Transverse colon (tissue), 4 donors: ENCODE data around the gene HPS1. TPM values are rescaled to one million over a fixed set of nuclear protein-coding genes. Genes with fewer than 3 reads are reported as not detected.

Experiments used
- DNase-seq: peaks from one replicate; pipeline ENCODE4 v3.0.0-alpha.2; 2019
- H3K27ac ChIP-seq, 4 donors: fragments of 200-600 bp; sonication (generic); 2 replicates each; pipeline ENCODE4 v1.5.1; 2016 to 2018; ENCODE audit warnings: inconsistent platforms in 4 of 4
- H3K27me3 ChIP-seq: fragments of 200-600 bp; sonication (generic); 2 replicates; pipeline ENCODE4 v1.5.1; 2017; ENCODE audit warnings: inconsistent platforms
- H3K36me3 ChIP-seq, 4 donors: fragments of 200-600 bp; sonication (generic); 2 replicates each; pipeline ENCODE4 v1.5.1; 2017 to 2019; ENCODE audit warnings: inconsistent platforms in 4 of 4
- H3K4me1 ChIP-seq, 4 donors: fragments of 200-600 bp; sonication (generic); 2 replicates each; pipeline ENCODE4 v1.5.1; 2017 to 2020; ENCODE audit warnings: inconsistent platforms in 4 of 4
- H3K4me3 ChIP-seq, 4 donors: fragments of 200-600 bp; sonication (generic); 1 replicate in 1 of 4; 2 replicates in 3 of 4; pipeline versions ENCODE4 v1.5.1 to v1.6.1; 2017 to 2019; ENCODE audit warnings: inconsistent platforms in 4 of 4
- H3K9me3 ChIP-seq, 2 donors: fragments of 200-600 bp; sonication (generic); 2 replicates each; pipeline ENCODE4 v1.5.1; 2017 to 2019; ENCODE audit warnings: inconsistent platforms in 2 of 2
- CTCF ChIP-seq, 5 experiments: fragments of 200-600 bp in 3 of 5; fragments of 450-650 bp in 2 of 5; sonication (generic) in 3 of 5; IDR thresholded peaks; 1 replicate in 2 of 5; 2 replicates in 3 of 5; pipeline ENCODE4 v1.5.1; 2016 to 2017; ENCODE audit warnings: antibody characterized with exemption in 5 of 5, inconsistent platforms in 3 of 5, mild to moderate bottlenecking in 2 of 5, moderate library complexity in 1 of 5
- EP300 ChIP-seq: sonication (generic); formaldehyde crosslinking; IDR thresholded peaks from one replicate; pipeline ENCODE4 v1.6.1; 2017; ENCODE audit warnings: antibody characterized with exemption, low read depth
- POLR2A ChIP-seq: fragments of 450-650 bp; IDR thresholded peaks from one replicate; pipeline ENCODE4 v1.6.1; 2016; ENCODE audit warnings: antibody characterized with exemption, mild to moderate bottlenecking, moderate library complexity
- POLR2AphosphoS5 ChIP-seq, 3 donors: sonication (generic); formaldehyde crosslinking; IDR thresholded peaks; one replicate each; pipeline ENCODE4 v1.6.1; 2016; ENCODE audit warnings: antibody characterized with exemption in 3 of 3
- WGBS, 2 donors: methylation state at CpG; one replicate each; pipeline ENCODE4 v1.1.5; 2018; ENCODE audit warnings: low coverage in 1 of 2; 5-methylcytosine and 5-hydroxymethylcytosine counted together
- in situ Hi-C, 4 donors: fragments of 200-750 bp; cut with MboI; loops; one replicate each; pipeline versions ENCODE4 v1.15.0 to v1.15.1; 2017; ENCODE audit warnings: low sequenced_read_pairs in 3 of 4, low pct_ligation_motif_present in 1 of 4, low pct_unique_long_range_greater_than_20kb in 1 of 4
- intact Hi-C: fragments of 100-400 bp; cut with DNase I; formaldehyde crosslinking; loops from one replicate; pipeline ENCODE4 v1.15.1; 2023; ENCODE audit warnings: low total_unique reads
- total RNA-seq, 4 donors: library from RNA; depleted of rRNA; stranded (reverse); fragments of >200 nt; gene quantifications; one replicate each; pipeline ENCODE4 v1.1.0, GENCODE V29; 2016

HPS1 gene
- total RNA-seq, 4 donors from 2014 or later, result 62.9 to 160 (median 95.1) TPM

DNA sequence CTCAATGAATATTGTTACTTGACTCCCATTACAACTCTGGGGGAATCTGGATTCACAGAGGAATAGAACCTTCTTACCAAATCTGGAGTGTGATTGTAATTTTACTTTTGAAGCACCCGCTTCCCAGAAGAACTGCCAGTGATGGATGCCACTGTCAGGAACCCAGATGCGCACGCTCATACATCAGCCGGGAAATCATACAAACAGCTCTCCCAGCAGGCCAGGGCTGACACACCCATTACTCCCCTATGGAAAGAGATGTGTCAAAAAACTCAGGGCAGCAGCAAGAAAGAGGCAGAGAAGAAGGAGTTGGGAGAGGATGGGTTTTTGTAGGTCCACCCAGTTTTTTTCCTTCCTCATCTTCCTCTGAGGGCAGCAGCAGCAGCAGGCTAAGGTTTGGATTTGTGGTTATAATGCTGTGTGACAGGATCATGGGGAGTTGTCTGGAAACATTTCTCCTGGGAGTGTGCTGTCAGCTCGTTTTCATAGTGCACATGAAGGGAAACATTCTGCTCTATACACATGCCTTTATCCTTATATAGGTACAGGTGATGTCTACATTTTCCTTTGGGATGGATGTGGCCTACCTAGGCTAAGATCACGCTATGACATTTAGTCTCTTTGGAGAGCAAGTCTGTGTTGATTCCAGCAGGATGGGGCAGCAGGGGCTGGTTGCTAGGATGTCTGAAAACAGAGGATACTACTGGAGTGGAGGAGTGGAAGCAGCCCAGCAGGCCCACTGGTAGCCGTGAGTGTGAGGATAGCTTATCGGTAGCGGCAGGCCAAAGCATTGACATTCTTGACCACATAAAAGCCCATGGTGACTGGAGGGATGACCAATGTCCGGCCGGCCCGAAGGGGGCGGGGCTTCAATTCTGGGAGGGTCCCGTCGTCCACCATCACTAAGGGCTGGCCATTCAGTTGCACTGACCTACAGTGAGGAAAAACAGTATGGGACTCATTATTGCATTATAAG lies 12.4 kb upstream of the HPS1 start:
- Histone ChIP-seq H3K4me3 (no peak overlapping the region), H3K27me3 (no peaks in the 10 kb centered on the region), H3K9me3 (no peaks in the 10 kb centered on the region), H3K4me1 (peaks cover 9 to 13% (median 11%) of the 10 kb centered on the region in 4 donors), H3K27ac (no peak overlapping the region), H3K36me3 (no peaks in the 10 kb centered on the region)
- intact Hi-C loops (no loop called here), in situ Hi-C loops (loop anchor here in 1 of 4 donors (25.0 kb wide), 1 partner anchor 203 kb away; no protein-coding TSS in a partner anchor)
- no peak for DNase-seq
- WGBS, 2 donors, result 60 to 93% methylated on average over 1 to 15 of the region's 15 CpGs
- no peak for TF ChIP-seq CTCF (IDR thresholded peaks at IDR 0.05)
- TF ChIP-seq POLR2AphosphoS5 (IDR thresholded peaks at IDR 0.05), result no peak
- TF ChIP-seq EP300, result no peak
- TF ChIP-seq POLR2A, result no peak

DNA sequence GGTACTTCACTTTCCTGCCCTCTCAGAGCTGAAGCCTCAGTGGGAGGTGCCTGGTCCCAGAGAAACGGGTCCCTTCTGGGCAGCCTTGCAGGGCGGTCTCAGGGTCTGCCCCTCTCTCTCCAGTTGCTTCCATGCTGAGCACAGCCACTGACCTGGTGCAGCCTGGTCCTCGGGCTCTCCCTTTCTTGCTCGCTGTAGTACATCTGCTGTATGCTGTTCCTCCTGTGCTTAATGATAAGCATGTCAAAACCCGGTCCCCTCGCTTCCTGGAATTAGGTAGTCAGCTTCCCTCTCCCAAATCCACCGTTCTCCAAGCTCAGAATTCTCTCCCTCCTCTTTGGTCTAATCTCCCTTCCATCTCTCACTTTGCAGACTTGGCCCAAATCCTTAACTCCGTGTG lies 11.0 kb upstream of the HPS1 start:
- TF ChIP-seq EP300 (no peak), POLR2A (no peak), CTCF (IDR thresholded peaks at IDR 0.05) (no peak), POLR2AphosphoS5 (IDR thresholded peaks at IDR 0.05) (no peak)
- Histone ChIP-seq H3K4me3 (no peak overlapping the region), H3K4me1 (peaks cover 9 to 13% (median 11%) of the 10 kb centered on the region in 4 donors), H3K27ac (no peak overlapping the region), H3K9me3 (no peaks in the 10 kb centered on the region), H3K36me3 (no peaks in the 10 kb centered on the region), H3K27me3 (no peaks in the 10 kb centered on the region)
- no peak for DNase-seq
- intact Hi-C loops, result no loop called here
- in situ Hi-C loops, result loop anchor here in 1 of 4 donors (25.0 kb wide), 1 partner anchor 205 kb away; no protein-coding TSS in a partner anchor
- WGBS, 2 donors, result 54 to 86% methylated on average over 3 to 8 of the region's 8 CpGs

GRCh38 chr10:98456686-98457482 lies 10.1 kb upstream of the HPS1 start:
- intact Hi-C loops (no loop called here), in situ Hi-C loops (loop anchor here in 1 of 4 donors (25.0 kb wide), 1 partner anchor 205 kb away; no protein-coding TSS in a partner anchor)
- no peaks in the 10 kb centered on the region for H3K9me3 ChIP-seq
- H3K36me3 ChIP-seq, result no peaks in the 10 kb centered on the region
- no peaks in the 10 kb centered on the region for H3K27me3 ChIP-seq
- WGBS, 2 donors, result 74 to 85% methylated on average over 12 of the region's 12 CpGs
- H3K4me1 ChIP-seq, result peaks cover 9 to 13% (median 11%) of the 10 kb centered on the region in 4 donors
- no peak for TF ChIP-seq EP300
- no peak for TF ChIP-seq POLR2AphosphoS5 (IDR thresholded peaks at IDR 0.05)
- no peak for TF ChIP-seq CTCF (IDR thresholded peaks at IDR 0.05)
- no peak for TF ChIP-seq POLR2A
- H3K4me3 ChIP-seq, result no peak overlapping the region
- no peak for DNase-seq
- H3K27ac ChIP-seq, result no peak overlapping the region

GRCh38 chr10:98456043-98456570 lies 9.4 kb upstream of the HPS1 start:
- intact Hi-C loops (no loop called here), in situ Hi-C loops (loop anchor here in 1 of 4 donors (25.0 kb wide), 1 partner anchor 206 kb away; no protein-coding TSS in a partner anchor)
- Histone ChIP-seq H3K4me1 (peaks cover 7 to 11% (median 8%) of the 10 kb centered on the region in 4 donors), H3K9me3 (no peaks in the 10 kb centered on the region), H3K4me3 (no peak overlapping the region), H3K36me3 (no peaks in the 10 kb centered on the region), H3K27me3 (no peaks in the 10 kb centered on the region), H3K27ac (no peak overlapping the region)
- DNase-seq, result no peak
- WGBS, 2 donors, result 83% methylated on average over 4 of the region's 4 CpGs; no CpG with 5 or more reads in 1 of the 2 donors
- no peak for TF ChIP-seq POLR2A
- TF ChIP-seq POLR2AphosphoS5 (IDR thresholded peaks at IDR 0.05), result no peak
- no peak for TF ChIP-seq CTCF (IDR thresholded peaks at IDR 0.05)
- no peak for TF ChIP-seq EP300
